Smooth muscle cell (in vitro differentiated cells): ENCODE results near the gene UBE4B. TPM values are rescaled to one million over a fixed set of nuclear protein-coding genes. Genes with fewer than 3 reads are reported as not detected.
A peak's percentile ranks its signal among the peaks of the same experiment; 100 is the strongest.

Experiments used
- DNase-seq: peaks from one replicate; lab custom pipeline; 2025; ENCODE audit not compliant: unreplicated experiment; lab: John Stamatoyannopoulos, UW
- H2AFZ ChIP-seq: fragments of 200-600 bp; sonication (generic); 2 replicates; pipeline ENCODE4 v1.6.0; 2016; ENCODE audit warnings: antibody characterized with exemption, low read depth, mild to moderate bottlenecking
- H3F3A ChIP-seq: fragments of 200-600 bp; sonication (generic); 2 replicates; pipeline ENCODE4 v1.6.0; 2017; ENCODE audit warnings: antibody characterized with exemption, low read depth
- H3K27ac ChIP-seq: fragments of 200-600 bp; sonication (generic); 2 replicates; pipeline ENCODE4 v1.5.1; 2016; ENCODE audit warnings: low read depth, mild to moderate bottlenecking
- H3K27me3 ChIP-seq: fragments of 200-600 bp; sonication (generic); 2 replicates; pipeline ENCODE4 v1.6.1; 2016; ENCODE audit warnings: low read depth, mild to moderate bottlenecking
- H3K36me3 ChIP-seq: fragments of 200-600 bp; sonication (generic); 2 replicates; pipeline ENCODE4 v1.5.1; 2016; ENCODE audit warnings: low read depth
- H3K4me1 ChIP-seq: fragments of 200-600 bp; sonication (generic); 2 replicates; pipeline ENCODE4 v1.5.1; 2016; ENCODE audit warnings: low read depth
- H3K4me2 ChIP-seq: fragments of 200-600 bp; sonication (generic); 2 replicates; pipeline ENCODE4 v1.6.0; 2016; ENCODE audit warnings: mild to moderate bottlenecking
- H3K4me3 ChIP-seq: fragments of 200-600 bp; sonication (generic); 2 replicates; pipeline ENCODE4 v1.5.1; 2016; ENCODE audit warnings: mild to moderate bottlenecking
- H3K79me2 ChIP-seq: fragments of 200-600 bp; sonication (generic); 2 replicates; pipeline ENCODE4 v1.6.0; 2016; ENCODE audit warnings: low read depth, mild to moderate bottlenecking
- H3K9ac ChIP-seq: fragments of 200-600 bp; sonication (generic); 2 replicates; pipeline ENCODE4 v1.6.0; 2016; ENCODE audit warnings: low read depth
- H3K9me3 ChIP-seq: fragments of 200-600 bp; sonication (generic); replicated peaks from 2 replicates; pipeline ENCODE4 v1.5.1; 2016; ENCODE audit warnings: low read depth
- H4K20me1 ChIP-seq: fragments of 200-600 bp; sonication (generic); 2 replicates; pipeline ENCODE4 v1.6.0; 2016; ENCODE audit warnings: low read depth
- WGBS: methylation state at CpG from one replicate; pipeline ENCODE4 v1.1.7; 2016; ENCODE audit warnings: low lambda C conversion rate; 5-methylcytosine and 5-hydroxymethylcytosine counted together
- polyA plus RNA-seq: library from polyadenylated mRNA; unstranded; fragments of >200 nt; fragmentation: Nextera tagmentation; extraction: Ambion mirVana; gene quantifications from 2 replicates; pipeline ENCODE4 v1.2.1, GENCODE V29; 2016
- total RNA-seq: library from RNA; depleted of rRNA; stranded (reverse); fragments of >200 nt; gene quantifications from 2 replicates; pipeline ENCODE4 v1.2.3, GENCODE V29; 2014
- TF ChIP-seq, protein P1 (sequence below): fragments of 200-600 bp; sonication (generic); IDR thresholded peaks from 2 replicates; pipeline ENCODE4 v1.5.1; 2017; ENCODE audit warnings: borderline replicate concordance, mild to moderate bottlenecking, antibody characterized with exemption; ENCODE audit not compliant: insufficient read depth, poor library complexity, severe bottlenecking

Gene UBE4B
- total and polyA plus RNA-seq, 2 experiments from 2014 or later, result 20.9 to 54.7 TPM

DNA sequence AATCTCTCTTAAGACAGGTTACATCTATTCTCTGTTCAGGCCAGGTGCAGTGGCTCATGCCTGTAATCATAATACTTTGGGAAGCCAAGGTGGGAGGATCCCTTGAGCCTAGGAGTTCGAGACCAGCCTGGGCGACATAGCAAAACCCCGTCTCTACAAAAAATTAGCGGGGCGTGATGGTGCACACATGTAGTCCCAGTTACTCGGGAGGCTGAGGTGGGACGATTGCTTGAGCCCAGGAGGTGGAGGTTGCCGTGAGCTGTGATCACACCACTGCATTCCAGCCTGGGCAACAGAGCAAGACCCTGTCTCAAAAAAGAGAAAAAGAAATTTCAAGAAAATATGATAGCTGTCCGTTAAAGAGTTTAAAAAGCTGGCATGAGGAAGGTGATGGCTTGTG lies 43.0 kb downstream of the UBE4B start:
- no peaks in the 10 kb centered on the region for H3K9me3 ChIP-seq
- no peaks in the 10 kb centered on the region for H4K20me1 ChIP-seq
- no peaks in the 10 kb centered on the region for H3K27me3 ChIP-seq
- no peak overlapping the region for H3K4me3 ChIP-seq
- H3F3A ChIP-seq, result peaks cover 30% of the 10 kb centered on the region
- DNase-seq, result no peak
- peaks cover 30% of the 10 kb centered on the region for H3K79me2 ChIP-seq
- H3K27ac ChIP-seq, result peak overlapping the region; percentile 98
- H2AFZ ChIP-seq, result no peak overlapping the region
- peaks cover 13% of the 10 kb centered on the region for H3K4me1 ChIP-seq
- H3K36me3 ChIP-seq, result no peaks in the 10 kb centered on the region
- peak overlapping the region; percentile 79 for H3K9ac ChIP-seq
- 98% methylated on average over 9 of the region's 9 CpGs for WGBS
- H3K4me2 ChIP-seq, result peak overlapping the region; percentile 64
- TF ChIP-seq, protein P1, sequence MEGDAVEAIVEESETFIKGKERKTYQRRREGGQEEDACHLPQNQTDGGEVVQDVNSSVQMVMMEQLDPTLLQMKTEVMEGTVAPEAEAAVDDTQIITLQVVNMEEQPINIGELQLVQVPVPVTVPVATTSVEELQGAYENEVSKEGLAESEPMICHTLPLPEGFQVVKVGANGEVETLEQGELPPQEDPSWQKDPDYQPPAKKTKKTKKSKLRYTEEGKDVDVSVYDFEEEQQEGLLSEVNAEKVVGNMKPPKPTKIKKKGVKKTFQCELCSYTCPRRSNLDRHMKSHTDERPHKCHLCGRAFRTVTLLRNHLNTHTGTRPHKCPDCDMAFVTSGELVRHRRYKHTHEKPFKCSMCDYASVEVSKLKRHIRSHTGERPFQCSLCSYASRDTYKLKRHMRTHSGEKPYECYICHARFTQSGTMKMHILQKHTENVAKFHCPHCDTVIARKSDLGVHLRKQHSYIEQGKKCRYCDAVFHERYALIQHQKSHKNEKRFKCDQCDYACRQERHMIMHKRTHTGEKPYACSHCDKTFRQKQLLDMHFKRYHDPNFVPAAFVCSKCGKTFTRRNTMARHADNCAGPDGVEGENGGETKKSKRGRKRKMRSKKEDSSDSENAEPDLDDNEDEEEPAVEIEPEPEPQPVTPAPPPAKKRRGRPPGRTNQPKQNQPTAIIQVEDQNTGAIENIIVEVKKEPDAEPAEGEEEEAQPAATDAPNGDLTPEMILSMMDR, result no peak

DNA sequence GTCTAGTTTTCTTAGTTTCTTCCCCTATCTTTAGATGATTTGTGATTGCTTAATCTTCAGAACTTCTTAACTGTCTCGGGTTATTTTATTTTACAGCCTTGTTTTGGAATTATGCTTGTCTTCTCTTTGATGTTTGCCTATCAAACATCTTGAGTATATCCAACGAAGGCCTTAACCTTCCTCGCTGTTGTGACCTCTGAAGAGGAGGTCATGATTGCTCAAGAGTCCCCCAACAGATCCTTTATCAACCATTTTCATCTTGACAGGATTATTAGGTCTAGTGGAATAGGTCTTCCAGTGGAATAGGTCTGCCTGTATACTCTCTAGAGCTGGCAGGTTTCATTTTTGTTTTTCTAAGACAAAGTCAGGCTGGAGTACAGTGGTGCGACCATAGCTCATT lies 45.7 kb downstream of the UBE4B start:
- H3K27me3 ChIP-seq, result no peaks in the 10 kb centered on the region
- TF ChIP-seq, protein P1, result no peak

DNA sequence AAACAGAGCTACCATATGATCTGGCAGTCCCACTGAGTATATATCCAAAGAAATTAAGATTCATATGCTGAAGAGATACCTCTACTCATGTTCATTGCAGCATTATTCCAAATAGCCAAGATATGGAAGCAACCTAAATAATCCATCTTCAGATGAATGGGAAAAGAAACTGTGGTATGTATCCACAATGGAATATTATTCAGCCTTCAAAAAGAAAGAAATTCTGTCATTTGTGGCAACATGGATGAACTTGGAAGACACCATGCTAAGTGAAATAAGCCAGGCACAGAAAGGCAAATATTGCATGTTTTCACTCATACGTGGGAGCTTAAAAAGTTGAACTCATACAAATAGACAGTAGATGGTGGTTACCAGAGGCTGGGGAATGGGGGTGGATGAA lies 47.8 kb downstream of the UBE4B start:
- WGBS, result 97% methylated on average over 1 of the region's 1 CpG
- TF ChIP-seq, protein P1, result no peak

More for the DNA sequence above, 45.7 kb downstream of the UBE4B start:
- H3K9me3 ChIP-seq, result no peaks in the 10 kb centered on the region
- no peak overlapping the region for H2AFZ ChIP-seq
- H3K4me3 ChIP-seq, result no peak overlapping the region
- no peaks in the 10 kb centered on the region for H3K36me3 ChIP-seq
- H3K27ac ChIP-seq, result no peak overlapping the region
- peaks cover 43% of the 10 kb centered on the region for H3K79me2 ChIP-seq
- H3F3A ChIP-seq, result peaks cover 23% of the 10 kb centered on the region
- 80% methylated on average over 4 of the region's 4 CpGs for WGBS
- peaks cover 13% of the 10 kb centered on the region for H3K4me1 ChIP-seq
- DNase-seq, result no peak
- no peak overlapping the region for H3K9ac ChIP-seq
- H4K20me1 ChIP-seq, result no peaks in the 10 kb centered on the region
- H3K4me2 ChIP-seq, result no peak overlapping the region

DNA sequence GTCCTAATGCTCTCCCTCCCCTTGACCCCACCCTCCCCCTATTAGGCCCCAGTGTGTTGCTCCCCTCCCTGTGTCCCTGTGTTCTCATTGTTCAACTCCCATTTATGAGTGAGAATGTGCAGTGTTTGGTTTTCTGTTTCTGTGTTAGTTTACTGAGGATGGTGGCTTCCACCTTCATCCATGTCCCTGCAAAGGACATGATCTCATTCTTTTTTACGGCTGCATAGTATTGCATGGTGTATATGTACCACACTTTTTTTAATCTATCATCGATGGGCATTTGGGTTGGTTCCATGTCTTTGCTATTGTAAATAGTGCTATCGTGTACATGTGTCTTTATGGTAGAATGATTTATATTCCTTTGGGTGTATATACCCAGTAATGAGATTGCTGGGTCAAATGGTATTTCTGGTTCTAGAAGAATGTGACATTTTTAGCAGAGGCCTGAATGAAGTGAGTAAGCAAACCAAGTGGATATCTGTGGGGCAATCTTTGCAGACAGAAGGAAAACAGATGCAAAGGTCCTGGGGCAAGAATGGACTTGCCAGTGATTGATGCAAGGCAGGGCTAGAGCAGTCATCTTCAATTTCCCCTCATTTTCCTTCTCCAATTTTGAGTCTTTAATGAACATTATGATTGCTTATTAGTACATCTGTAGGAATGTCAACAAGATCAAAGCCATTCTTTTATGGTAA lies 50.2 kb downstream of the UBE4B start:
- Histone ChIP-seq H3F3A (no peaks in the 10 kb centered on the region), H3K27ac (peak overlapping the region; percentile 15), H3K9me3 (no peaks in the 10 kb centered on the region), H3K9ac (no peak overlapping the region), H3K27me3 (no peaks in the 10 kb centered on the region), H3K79me2 (peaks cover 57% of the 10 kb centered on the region), H3K36me3 (no peaks in the 10 kb centered on the region), H3K4me2 (no peak overlapping the region), H3K4me3 (no peak overlapping the region), H4K20me1 (no peaks in the 10 kb centered on the region), H3K4me1 (no peaks in the 10 kb centered on the region), H2AFZ (no peak overlapping the region)
- WGBS, result 76% methylated on average over 3 of the region's 3 CpGs
- no peak for DNase-seq
- TF ChIP-seq, protein P1, result no peak

More for the DNA sequence above, 47.8 kb downstream of the UBE4B start:
- Histone ChIP-seq H3K4me1 (no peaks in the 10 kb centered on the region), H3K79me2 (peaks cover 48% of the 10 kb centered on the region), H4K20me1 (no peaks in the 10 kb centered on the region), H3K9ac (no peak overlapping the region), H3K4me2 (no peak overlapping the region), H3F3A (peaks cover 6% of the 10 kb centered on the region), H3K4me3 (no peak overlapping the region), H3K27ac (no peak overlapping the region), H3K27me3 (no peaks in the 10 kb centered on the region), H3K36me3 (no peaks in the 10 kb centered on the region), H3K9me3 (no peaks in the 10 kb centered on the region), H2AFZ (no peak overlapping the region)
- no peak for DNase-seq
